Measurements from ENCODE around the gene TYW5.

The TYW5 gene

DNA sequence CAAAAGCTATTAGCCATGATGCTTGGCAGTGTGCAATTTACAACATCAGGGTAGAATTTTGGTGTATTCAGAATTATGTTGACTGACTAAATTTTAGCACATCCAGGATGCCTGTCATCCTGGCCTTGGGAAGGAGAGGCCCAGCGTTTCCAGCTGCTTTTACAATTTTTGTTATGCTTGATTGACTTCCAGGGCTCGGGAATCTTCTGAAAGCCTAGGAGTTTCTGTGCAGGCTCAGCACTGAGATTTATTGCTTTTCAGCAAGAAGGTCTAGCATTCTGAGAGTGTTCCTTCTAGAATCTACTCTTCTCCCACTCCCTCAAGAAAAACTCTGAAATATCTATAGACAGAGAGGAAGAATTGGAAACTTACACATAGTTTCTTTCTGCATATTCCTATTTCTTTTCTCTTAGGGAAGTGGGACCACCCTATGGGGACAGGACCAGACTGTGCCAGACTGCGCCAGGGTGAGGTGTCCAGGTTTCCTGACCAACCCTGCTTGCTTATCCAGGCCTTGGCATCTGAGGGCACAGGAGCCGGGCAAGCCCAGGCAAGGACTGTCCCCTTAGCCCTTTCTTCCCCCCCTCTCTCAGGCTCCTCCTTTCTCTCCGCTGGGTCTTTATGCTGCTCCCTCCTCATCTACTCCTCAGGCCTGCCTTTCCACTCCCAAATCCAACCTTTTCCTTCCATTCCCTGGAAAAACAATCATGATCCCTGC, 27.0 kb upstream of the TYW5 start:
- TF ChIP-seq FOXP2 (optimal IDR thresholded peaks at IDR 0.05; ENCODE audit: control extremely low read depth, extremely low read length, insufficient read depth) (no peak), POLR2AphosphoS5 (IDR thresholded peaks at IDR 0.05; ENCODE audit: borderline replicate concordance, low read depth, low read length) (no peak), EZH2 (IDR thresholded peaks at IDR 0.05) (no peak)
- Histone ChIP-seq H3K36me3 (ENCODE audit: insufficient read depth, low read length) (no peaks in the 10 kb centered on the region), H3K27ac (no peak overlapping the region), H3K4me3 (no peak overlapping the region), H3K9me3 (ENCODE audit: low read depth, low read length) (no peaks in the 10 kb centered on the region), H3K9ac (ENCODE audit: insufficient read length) (no peak overlapping the region)
- DNase-seq (ENCODE audit: low read depth, low spot score), result no peak

DNA sequence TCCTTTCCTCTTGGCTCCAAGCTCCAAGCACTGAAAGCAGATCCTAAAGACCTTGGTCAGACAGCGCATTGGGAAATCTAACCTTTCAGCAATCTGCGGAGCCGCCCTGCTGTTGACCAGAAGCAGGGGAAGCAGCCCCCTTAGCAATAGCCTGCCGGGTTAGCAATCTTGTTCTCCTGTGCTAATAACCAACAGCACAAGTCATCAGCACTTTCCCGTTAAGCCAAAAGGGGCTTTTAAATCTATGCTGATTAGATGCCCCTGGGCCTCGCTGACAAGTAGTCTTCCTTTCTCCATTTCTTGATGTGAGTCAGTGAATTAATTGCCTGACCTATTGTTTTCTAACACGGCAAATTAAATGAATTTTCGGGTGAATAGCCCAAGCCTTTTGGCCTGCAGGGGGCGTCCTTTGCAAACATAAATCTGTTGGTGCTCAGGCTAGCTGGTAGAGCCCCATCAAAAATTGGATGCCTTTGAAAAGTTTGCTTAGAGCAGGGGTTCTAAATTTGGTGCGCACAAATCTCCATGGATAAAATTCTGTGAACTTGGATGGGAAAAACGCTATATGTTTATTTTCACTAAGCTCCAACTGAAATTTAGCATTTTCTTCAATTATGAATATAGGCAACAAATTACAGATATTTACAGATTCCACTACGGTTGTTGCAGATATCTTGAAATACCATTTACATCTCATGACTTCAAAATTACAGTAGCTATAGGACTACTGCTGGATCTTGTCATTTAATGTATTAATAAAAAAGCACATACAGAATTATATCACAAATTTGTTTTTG, 24.7 kb upstream of the TYW5 start:
- TF ChIP-seq FOXP2 (optimal IDR thresholded peaks at IDR 0.05; ENCODE audit: control extremely low read depth, extremely low read length, insufficient read depth), result no peak
- no peak for TF ChIP-seq EZH2 (IDR thresholded peaks at IDR 0.05)
- TF ChIP-seq POLR2AphosphoS5 (IDR thresholded peaks at IDR 0.05; ENCODE audit: borderline replicate concordance, low read depth, low read length), result no peak
- Histone ChIP-seq H3K9ac (ENCODE audit: insufficient read length) (no peak overlapping the region), H3K27ac (no peak overlapping the region)

GRCh38 chr2:199979398-199979797, 24.1 kb upstream of the TYW5 start:
- Histone ChIP-seq H3K27ac (no peak overlapping the region), H3K9ac (ENCODE audit: insufficient read length) (no peak overlapping the region)

More for the DNA sequence above, 24.7 kb upstream of the TYW5 start:
- H3K4me3 ChIP-seq, result peak overlapping the region; percentile 54
- no peak for DNase-seq (ENCODE audit: low read depth, low spot score)
- no peaks in the 10 kb centered on the region for H3K36me3 ChIP-seq (ENCODE audit: insufficient read depth, low read length)
- H3K9me3 ChIP-seq (ENCODE audit: low read depth, low read length), result no peaks in the 10 kb centered on the region

GRCh38 chr2:199977984-199978415, 22.7 kb upstream of the TYW5 start:
- Histone ChIP-seq H3K27ac (no peak overlapping the region), H3K4me3 (no peak overlapping the region), H3K36me3 (ENCODE audit: insufficient read depth, low read length) (peaks cover 6% of the 10 kb centered on the region; the same call in 1 of the 2 replicates), H3K9me3 (ENCODE audit: low read depth, low read length) (no peaks in the 10 kb centered on the region), H3K9ac (ENCODE audit: insufficient read length) (no peak overlapping the region)
- TF ChIP-seq POLR2AphosphoS5 (IDR thresholded peaks at IDR 0.05; ENCODE audit: borderline replicate concordance, low read depth, low read length) (no peak), FOXP2 (optimal IDR thresholded peaks at IDR 0.05; ENCODE audit: control extremely low read depth, extremely low read length, insufficient read depth) (no peak), EZH2 (IDR thresholded peaks at IDR 0.05) (no peak)
- no peak for DNase-seq (ENCODE audit: low read depth, low spot score)

More at GRCh38 chr2:199979398-199979797, 24.1 kb upstream of the TYW5 start:
- Histone ChIP-seq H3K36me3 (ENCODE audit: insufficient read depth, low read length) (peaks cover 4% of the 10 kb centered on the region; the same call in 1 of the 2 replicates), H3K9me3 (ENCODE audit: low read depth, low read length) (no peaks in the 10 kb centered on the region), H3K4me3 (no peak overlapping the region)
- DNase-seq (ENCODE audit: low read depth, low spot score), result no peak
- TF ChIP-seq POLR2AphosphoS5 (IDR thresholded peaks at IDR 0.05; ENCODE audit: borderline replicate concordance, low read depth, low read length) (no peak), FOXP2 (optimal IDR thresholded peaks at IDR 0.05; ENCODE audit: control extremely low read depth, extremely low read length, insufficient read depth) (no peak), EZH2 (IDR thresholded peaks at IDR 0.05) (no peak)

DNA sequence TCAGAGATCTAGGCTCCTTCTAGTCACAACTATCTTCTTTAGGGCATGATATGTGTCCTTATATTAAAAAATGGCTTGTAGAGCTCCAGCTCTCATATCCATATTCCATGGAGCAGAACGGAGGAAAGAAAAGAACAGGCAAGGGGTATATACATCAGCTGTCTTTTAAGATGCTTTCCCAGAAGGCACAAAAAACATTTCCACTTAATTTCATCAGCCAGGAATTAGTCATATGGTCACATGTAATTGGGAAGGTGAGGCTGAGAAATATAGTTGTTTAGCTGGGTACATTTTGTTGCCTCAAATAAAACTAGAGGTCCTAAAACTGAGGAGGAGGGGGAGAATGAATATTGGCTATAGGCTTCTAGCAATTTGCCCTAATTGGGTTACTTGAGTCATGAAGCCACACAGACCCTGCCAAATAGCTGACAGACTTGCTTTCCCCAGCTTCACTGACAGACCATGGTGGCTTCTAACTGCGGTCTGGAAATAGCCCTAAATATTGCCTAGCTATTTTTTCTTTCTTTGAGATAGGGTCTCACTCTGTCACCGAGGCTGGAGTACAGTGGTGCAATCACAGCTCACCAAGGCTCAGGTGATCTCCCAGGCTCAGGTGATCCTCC, 20.1 kb upstream of the TYW5 start:
- Histone ChIP-seq H3K27ac (no peak overlapping the region), H3K9ac (ENCODE audit: insufficient read length) (no peak overlapping the region), H3K36me3 (ENCODE audit: insufficient read depth, low read length) (peaks cover 6% of the 10 kb centered on the region; the same call in 1 of the 2 replicates), H3K4me3 (no peak overlapping the region), H3K9me3 (ENCODE audit: low read depth, low read length) (no peaks in the 10 kb centered on the region)
- DNase-seq (ENCODE audit: low read depth, low spot score), result no peak
- TF ChIP-seq EZH2 (IDR thresholded peaks at IDR 0.05) (no peak), FOXP2 (optimal IDR thresholded peaks at IDR 0.05; ENCODE audit: control extremely low read depth, extremely low read length, insufficient read depth) (no peak)

- Histone ChIP-seq H3K9ac (ENCODE audit: insufficient read length) (no peak overlapping the region), H3K4me3 (no peak overlapping the region), H3K9me3 (ENCODE audit: low read depth, low read length) (no peaks in the 10 kb centered on the region), H3K36me3 (ENCODE audit: insufficient read depth, low read length) (peaks cover 7% of the 10 kb centered on the region), H3K27ac (no peak overlapping the region)
- TF ChIP-seq EZH2 (IDR thresholded peaks at IDR 0.05), result no peak
- no peak for TF ChIP-seq FOXP2 (optimal IDR thresholded peaks at IDR 0.05; ENCODE audit: control extremely low read depth, extremely low read length, insufficient read depth)
- no peak for TF ChIP-seq POLR2AphosphoS5 (IDR thresholded peaks at IDR 0.05; ENCODE audit: borderline replicate concordance, low read depth, low read length)
- DNase-seq (ENCODE audit: low read depth, low spot score), result no peak
Measured at GRCh38 chr2:199973703-199974102, 18.4 kb upstream of the TYW5 start.

GRCh38 chr2:199972088-199972626, 16.9 kb upstream of the TYW5 start:
- TF ChIP-seq FOXP2 (optimal IDR thresholded peaks at IDR 0.05; ENCODE audit: control extremely low read depth, extremely low read length, insufficient read depth), result no peak
- no peak for TF ChIP-seq POLR2AphosphoS5 (IDR thresholded peaks at IDR 0.05; ENCODE audit: borderline replicate concordance, low read depth, low read length)
- no peak overlapping the region for H3K27ac ChIP-seq
- DNase-seq (ENCODE audit: low read depth, low spot score), result no peak
- no peak overlapping the region for H3K9ac ChIP-seq (ENCODE audit: insufficient read length)
- H3K4me3 ChIP-seq, result no peak overlapping the region
- H3K9me3 ChIP-seq (ENCODE audit: low read depth, low read length), result no peaks in the 10 kb centered on the region
- peaks cover 16% of the 10 kb centered on the region for H3K36me3 ChIP-seq (ENCODE audit: insufficient read depth, low read length)

GRCh38 chr2:199968126-199968525, 12.8 kb upstream of the TYW5 start:
- H3K27ac ChIP-seq, result no peak overlapping the region
- no peaks in the 10 kb centered on the region for H3K9me3 ChIP-seq (ENCODE audit: low read depth, low read length)
- H3K9ac ChIP-seq (ENCODE audit: insufficient read length), result no peak overlapping the region
- H3K4me3 ChIP-seq, result no peak overlapping the region
- TF ChIP-seq EZH2 (IDR thresholded peaks at IDR 0.05), result no peak
- TF ChIP-seq POLR2AphosphoS5 (IDR thresholded peaks at IDR 0.05; ENCODE audit: borderline replicate concordance, low read depth, low read length), result no peak
- no peak for TF ChIP-seq FOXP2 (optimal IDR thresholded peaks at IDR 0.05; ENCODE audit: control extremely low read depth, extremely low read length, insufficient read depth)
- DNase-seq (ENCODE audit: low read depth, low spot score), result no peak
- peaks cover 39% of the 10 kb centered on the region for H3K36me3 ChIP-seq (ENCODE audit: insufficient read depth, low read length)

All from SK-N-MC (cell line).